GM18517 (cell line): ENCODE data around the gene RNU11.
"Not testable (repeated sequence)": the region's sequence is repeated elsewhere in the genome, so short reads cannot be mapped to it uniquely, and the experiment has no call there.

Experiments used
- ATAC-seq: cut with Tn5 transposase; IDR thresholded peaks from one replicate; pipeline ENCODE4 v1.9.1; 2021; ENCODE audit warnings: mild to moderate bottlenecking, moderate library complexity; ENCODE audit not compliant: unreplicated experiment

Gene RNU11

DNA sequence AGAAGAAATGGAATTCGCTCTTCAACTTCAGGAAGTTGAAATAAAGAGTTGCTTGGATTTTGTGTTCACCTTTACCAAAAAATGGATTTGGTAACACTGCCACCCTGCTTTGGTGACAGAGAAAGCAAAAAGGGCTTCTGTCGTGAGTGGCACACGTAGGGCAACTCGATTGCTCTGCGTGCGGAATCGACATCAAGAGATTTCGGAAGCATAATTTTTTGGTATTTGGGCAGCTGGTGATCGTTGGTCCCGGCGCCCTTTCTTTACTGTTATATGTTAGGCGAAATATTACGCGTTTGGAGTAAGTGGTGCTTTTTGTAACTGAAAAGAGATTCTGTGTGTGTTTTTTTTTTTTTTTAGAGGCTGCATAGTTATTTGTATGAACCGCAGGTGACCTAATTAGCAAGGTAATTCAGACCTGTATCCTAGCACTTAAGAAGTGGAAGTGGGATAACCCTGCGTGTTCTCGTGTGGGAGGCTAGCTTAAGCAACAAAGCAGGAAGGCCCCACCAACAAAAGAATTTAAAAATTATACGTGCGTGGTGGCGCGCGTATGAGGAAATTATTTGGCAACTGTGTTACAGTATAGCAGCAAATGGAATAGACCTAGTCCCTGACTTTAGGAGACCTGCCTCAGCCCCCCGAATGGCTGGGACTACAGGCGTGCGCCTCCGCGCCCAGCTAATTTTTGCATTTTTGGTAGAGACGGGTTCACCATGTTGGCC, at the start of gene RNU11:
Gene RNU11 (plus strand): TSS at position 127 of the 725 bp plus-strand sequence.
- peak; percentile 74 for ATAC-seq

DNA sequence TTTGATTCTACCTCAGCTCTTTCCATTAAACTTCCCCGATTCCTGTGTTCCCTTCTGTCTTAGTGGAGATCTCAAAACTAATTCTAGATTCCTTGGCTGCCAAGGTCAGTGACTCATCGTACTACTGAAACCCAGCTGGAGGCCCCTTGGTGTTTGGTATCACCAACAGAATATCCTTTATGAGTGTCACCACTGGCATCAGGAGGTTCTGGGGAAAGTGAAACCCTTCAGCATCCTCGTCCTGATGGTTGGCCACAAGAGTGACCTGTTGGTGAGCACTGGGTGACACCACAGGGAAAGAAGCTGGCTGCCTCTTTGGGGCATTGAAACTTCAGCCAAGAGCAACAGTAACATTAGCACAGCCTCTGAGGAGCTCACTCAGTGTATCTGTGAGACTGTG, 46.7 kb upstream of the RNU11 start:
- ATAC-seq, result no peak

DNA sequence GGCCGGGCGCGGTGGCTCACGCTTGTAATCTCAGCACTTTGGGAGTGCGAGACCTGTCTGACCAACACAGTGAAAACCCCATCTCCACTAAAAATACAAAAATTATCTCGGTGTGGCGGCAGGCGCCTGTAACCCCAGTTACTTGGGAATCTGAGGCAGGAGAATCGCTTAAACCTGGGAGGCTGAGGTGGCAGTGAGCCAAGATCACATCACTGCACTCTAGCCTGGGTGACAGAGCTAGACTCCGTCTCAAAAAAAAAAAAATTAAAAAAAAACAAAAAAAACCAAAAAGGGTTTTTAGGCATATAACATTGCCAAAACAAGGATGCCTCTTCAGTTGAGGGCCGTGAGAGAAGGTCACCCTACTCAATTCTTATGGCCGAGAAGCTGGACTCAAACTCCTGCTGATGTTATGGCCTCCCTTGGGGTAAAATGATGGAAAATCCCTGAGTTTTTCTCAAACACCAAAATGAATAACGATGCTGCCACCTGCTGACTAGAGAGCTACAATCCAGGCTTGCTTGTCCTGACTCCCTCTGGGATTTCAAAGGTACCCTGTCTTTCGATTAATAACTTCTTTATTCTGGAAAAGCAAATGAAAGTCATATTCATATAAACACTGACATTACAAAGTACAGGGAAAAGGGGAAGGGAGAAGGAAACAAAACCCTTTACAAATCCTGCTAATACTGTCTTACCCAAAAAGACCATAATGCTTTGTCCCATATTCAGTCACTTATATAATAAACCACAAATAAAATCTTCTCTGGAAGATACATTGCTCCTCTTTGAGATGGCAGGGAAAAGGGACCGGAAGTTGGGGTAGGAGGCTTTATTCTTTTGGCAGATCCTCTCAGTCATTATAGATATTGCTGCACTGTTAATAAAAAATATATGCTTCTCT, 45.6 kb upstream of the RNU11 start:
- no peak for ATAC-seq

DNA sequence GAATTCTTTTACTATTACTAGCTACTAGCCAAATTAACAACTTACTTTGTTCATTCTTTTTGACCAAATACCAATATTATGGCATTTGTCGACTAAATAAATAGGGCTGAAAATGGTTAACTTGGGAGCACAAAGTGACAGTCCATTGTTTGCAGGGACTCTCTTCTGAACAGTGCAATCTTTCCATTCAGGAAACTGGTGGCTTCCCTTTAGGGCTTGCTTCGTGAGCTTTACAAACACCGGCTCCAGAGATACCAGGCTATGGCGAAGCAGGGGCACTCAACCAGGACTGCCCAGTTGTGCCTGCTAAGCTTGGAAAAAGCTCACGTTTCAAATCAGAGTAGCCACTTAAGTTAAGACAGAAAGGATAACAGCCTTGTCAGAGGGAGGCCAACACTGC, 44.0 kb upstream of the RNU11 start:
- ATAC-seq, result no peak

GRCh38 chr1:28604962-28605361, 43.4 kb upstream of the RNU11 start:
- ATAC-seq, result no peak

- ATAC-seq, result no peak
These were observed 41.6 kb upstream of the RNU11 start for GRCh38 chr1:28606771-28607170.

DNA sequence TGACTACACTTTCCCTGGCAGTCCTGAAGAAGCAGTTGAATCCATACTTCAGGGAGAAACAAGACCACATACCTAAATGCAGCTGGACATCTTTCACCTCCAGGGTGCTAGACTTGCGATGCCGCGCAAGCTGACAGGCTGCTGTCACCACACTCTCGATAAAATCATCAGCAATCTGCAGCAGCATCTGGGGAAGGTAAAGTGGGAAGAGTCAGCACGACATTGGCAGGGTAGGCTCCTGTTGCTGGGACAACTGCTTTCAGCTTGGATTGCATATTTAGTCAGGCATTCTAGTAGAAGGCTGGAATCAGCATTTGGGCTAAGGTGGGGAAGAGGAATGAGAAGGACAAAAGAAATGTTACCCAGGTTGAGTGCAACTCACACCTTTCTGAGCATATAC, 35.2 kb upstream of the RNU11 start:
- ATAC-seq, result no peak

DNA sequence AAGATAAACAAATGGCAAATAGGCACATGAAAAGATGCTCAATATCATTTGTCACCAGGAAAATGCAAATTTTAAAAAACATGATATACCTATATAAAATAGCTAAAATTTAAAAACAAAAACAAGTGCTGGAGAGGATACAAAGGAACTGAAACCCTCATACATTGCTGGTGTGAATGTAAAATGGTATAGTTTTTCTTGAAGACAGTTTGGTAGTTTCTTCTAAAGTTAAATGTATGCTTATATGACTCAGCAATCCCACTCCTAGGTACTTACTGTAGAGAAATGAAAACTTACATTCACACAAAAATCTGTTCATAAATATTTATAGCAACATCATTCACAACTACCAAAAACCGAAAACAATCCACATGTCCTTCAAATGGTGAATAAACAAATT, 16.7 kb upstream of the RNU11 start:
- no peak for ATAC-seq

GRCh38 chr1:28632560-28632959, 15.8 kb upstream of the RNU11 start:
- no peak for ATAC-seq

DNA sequence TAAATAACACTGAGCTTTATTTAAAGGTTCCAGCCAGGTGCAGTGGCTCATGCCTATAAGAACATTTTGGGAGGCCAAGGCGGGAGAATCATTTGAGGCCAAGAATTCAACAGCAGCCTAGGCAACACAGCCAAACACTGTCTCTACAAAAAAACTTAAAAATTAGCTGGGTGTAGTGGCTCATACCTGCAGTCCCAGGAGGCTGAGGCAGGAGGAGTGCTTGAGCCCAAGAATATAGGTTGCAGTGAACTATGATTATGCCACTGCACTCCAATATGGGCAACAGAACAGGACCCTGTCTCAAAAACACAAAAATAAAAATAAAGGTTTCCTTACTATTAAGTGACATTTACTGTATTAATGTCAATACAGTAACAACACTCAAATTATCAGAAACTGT, 7.6 kb upstream of the RNU11 start:
- no peak for ATAC-seq

DNA sequence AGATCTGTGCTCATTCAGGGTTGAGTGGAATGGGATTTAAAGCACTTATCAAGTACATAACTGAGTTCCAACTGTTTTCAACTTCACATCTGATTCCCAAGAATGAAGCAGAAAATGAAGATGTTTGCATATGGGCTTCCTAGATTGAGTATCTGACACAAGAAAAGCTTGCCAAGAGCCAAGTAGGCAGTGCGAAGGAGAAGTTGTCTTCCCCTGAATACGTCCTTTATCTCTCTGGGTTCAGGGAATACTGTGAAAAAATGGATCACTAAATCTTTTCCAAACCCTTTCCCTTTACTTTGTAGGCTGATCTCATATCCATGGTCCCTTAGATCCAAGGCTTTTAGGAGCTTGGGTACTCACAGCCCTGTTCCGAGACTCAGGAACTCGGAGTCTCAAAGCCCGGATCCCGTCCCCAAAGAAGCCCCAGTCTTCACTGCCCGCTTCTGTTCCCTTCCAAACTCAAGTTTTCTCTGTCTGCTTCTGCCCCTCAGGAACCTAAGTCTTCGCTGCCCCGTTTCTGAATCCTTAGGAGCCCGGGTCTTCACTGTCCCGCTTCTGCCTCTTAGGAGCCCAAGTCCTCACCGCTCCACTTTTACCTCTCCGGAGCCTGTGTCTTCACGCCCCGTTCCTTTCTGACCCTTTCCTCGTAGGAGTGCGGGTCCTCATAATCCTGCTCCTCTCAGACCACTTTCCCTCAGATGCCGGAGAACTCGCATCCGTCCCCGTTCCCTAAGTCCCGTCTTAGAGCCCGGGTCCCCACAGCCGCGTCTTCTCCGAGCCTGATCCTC, 6.1 kb upstream of the RNU11 start:
- peak; percentile 15 for ATAC-seq

- ATAC-seq, result peak; percentile 70
These were observed 5.4 kb upstream of the RNU11 start, which contains the start of gene TAF12 for GRCh38 chr1:28642847-28643635. TSS of gene TAF12 (minus strand) at chr1:28643067. CDS start at chr1:28622081, 20,986 bp downstream.

DNA sequence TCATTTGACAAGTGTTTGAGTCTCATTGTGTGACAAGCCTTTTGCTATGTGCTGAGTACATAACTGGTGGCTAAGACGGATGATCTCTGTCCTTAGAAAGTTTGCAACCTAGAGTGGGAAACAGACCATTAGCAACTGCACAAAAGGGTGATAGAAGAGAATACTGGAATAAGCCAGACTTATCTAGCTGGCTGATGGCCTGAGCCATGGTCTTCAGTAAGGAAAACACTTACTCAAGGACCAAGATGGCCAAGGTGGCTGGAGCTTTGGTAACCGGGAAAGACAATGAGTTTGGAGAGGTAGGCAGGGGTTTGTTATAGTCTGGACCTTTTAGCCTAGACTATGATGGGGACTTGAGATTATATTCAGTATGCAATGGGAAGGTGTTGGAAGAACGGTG, 3.9 kb upstream of the RNU11 start:
- no peak for ATAC-seq

- ATAC-seq, result not testable (repeated sequence)
These were observed 3.0 kb upstream of the RNU11 start for GRCh38 chr1:28645406-28645805.

GRCh38 chr1:28646040-28646439, 2.4 kb upstream of the RNU11 start:
- ATAC-seq, result no peak

DNA sequence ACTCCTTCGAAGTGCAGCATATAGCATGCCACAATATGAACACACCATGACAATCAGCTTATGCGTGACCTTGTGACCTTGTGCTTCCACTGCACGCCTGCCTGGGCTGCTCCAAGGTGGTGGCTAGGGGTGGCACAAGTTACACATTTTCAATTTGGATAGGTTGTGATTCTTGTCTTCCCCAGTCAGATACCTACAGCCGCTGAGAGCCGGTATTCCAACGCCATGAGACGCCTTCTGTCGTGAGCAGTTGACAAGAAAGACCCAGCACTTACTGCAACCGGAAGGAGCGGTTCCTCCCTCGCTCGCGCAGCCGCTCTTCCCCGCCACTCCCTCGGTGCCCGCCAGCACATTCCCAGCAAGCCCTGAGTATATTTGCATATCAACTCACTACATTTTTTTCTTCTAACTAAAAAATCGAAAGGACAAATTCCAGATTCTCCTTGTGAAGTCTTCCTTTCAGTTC, 359 bp upstream of the RNU11 start:
- ATAC-seq, result peak; percentile 70

- ATAC-seq, result not testable (repeated sequence)
These were observed 4.7 kb downstream of the RNU11 start for GRCh38 chr1:28653063-28653462.

- not testable (repeated sequence) for ATAC-seq
These were observed 5.5 kb downstream of the RNU11 start for GRCh38 chr1:28653870-28654269.

- ATAC-seq, result not testable (repeated sequence)
These were observed 7.3 kb downstream of the RNU11 start for GRCh38 chr1:28655448-28656311.
